Transverse colon (tissue), 4 donors: ENCODE measurements around the gene CTDP1.

ENCODE experiments used
- CTCF ChIP-seq, 5 experiments: fragments of 200-600 bp in 3 of 5; fragments of 450-650 bp in 2 of 5; sonication (generic) in 3 of 5; IDR thresholded peaks; 1 replicate in 2 of 5; 2 replicates in 3 of 5; pipeline ENCODE4 v1.5.1; 2016 to 2017; ENCODE audit warnings: antibody characterized with exemption in 5 of 5, inconsistent platforms in 3 of 5, mild to moderate bottlenecking in 2 of 5, moderate library complexity in 1 of 5
- EP300 ChIP-seq: sonication (generic); formaldehyde crosslinking; IDR thresholded peaks from one replicate; pipeline ENCODE4 v1.6.1; 2017; ENCODE audit warnings: antibody characterized with exemption, low read depth
- POLR2A ChIP-seq: fragments of 450-650 bp; IDR thresholded peaks from one replicate; pipeline ENCODE4 v1.6.1; 2016; ENCODE audit warnings: antibody characterized with exemption, mild to moderate bottlenecking, moderate library complexity
- POLR2AphosphoS5 ChIP-seq, 3 donors: sonication (generic); formaldehyde crosslinking; IDR thresholded peaks; one replicate each; pipeline ENCODE4 v1.6.1; 2016; ENCODE audit warnings: antibody characterized with exemption in 3 of 3

- no peak for TF ChIP-seq POLR2A
- TF ChIP-seq CTCF (IDR thresholded peaks at IDR 0.05), result no peak
- TF ChIP-seq EP300, result no peak
- TF ChIP-seq POLR2AphosphoS5 (IDR thresholded peaks at IDR 0.05), result no peak
Observed at GRCh38 chr18:79744625-79745024, 65.0 kb downstream of the CTDP1 start.
